ENCODE data around the gene TSHZ2.
"Not testable (repeated sequence)": the region's sequence is repeated elsewhere in the genome, so short reads cannot be mapped to it uniquely, and the experiment has no call there.

Gene TSHZ2

GRCh38 chr20:53535878-53536277, 563.7 kb downstream of the TSHZ2 start:
- TF ChIP-seq CTCF (IDR thresholded peaks at IDR 0.05; ENCODE audit: low read depth, low read length, missing control alignments), result no peak
- H3K4me3 ChIP-seq (replicated peaks; ENCODE audit: low read depth, low read length), result no peak overlapping the region

GRCh38 chr20:53536382-53536781, 564.2 kb downstream of the TSHZ2 start:
- not testable (repeated sequence) for H3K4me3 ChIP-seq (replicated peaks; ENCODE audit: low read depth, low read length); DNase-seq (ENCODE audit: extremely low read depth, low read depth)

More at GRCh38 chr20:53535878-53536277, 563.7 kb downstream of the TSHZ2 start:
- DNase-seq (ENCODE audit: extremely low read depth, low read depth), result no peak

- H3K4me3 ChIP-seq (replicated peaks; ENCODE audit: low read depth, low read length), result no peak overlapping the region
- no peak for DNase-seq (ENCODE audit: extremely low read depth, low read depth)
- TF ChIP-seq CTCF (IDR thresholded peaks at IDR 0.05; ENCODE audit: low read depth, low read length, missing control alignments), result no peak
These were observed 567.4 kb downstream of the TSHZ2 start for GRCh38 chr20:53539516-53539915.
